Measurements from ENCODE around the gene TMEM119.

TMEM119 gene

GRCh38 chr12:108630481-108631207 is 32.8 kb upstream of the TMEM119 start:
- TF ChIP-seq CTCF (IDR thresholded peaks at IDR 0.05; ENCODE audit: insufficient read depth, missing control alignments) = no peak
- no peak for FAIRE-seq
- no peak for DNase-seq (ENCODE audit: insufficient read length, low spot score)

GRCh38 chr12:108629824-108630476 is 32.1 kb upstream of the TMEM119 start:
- FAIRE-seq (no peak), DNase-seq (ENCODE audit: insufficient read length, low spot score) (no peak)
- no peak for TF ChIP-seq CTCF (IDR thresholded peaks at IDR 0.05; ENCODE audit: insufficient read depth, missing control alignments)

GRCh38 chr12:108629151-108629550 is 31.3 kb upstream of the TMEM119 start:
- no peak for FAIRE-seq
- DNase-seq (ENCODE audit: insufficient read length, low spot score) = no peak
- TF ChIP-seq CTCF (IDR thresholded peaks at IDR 0.05; ENCODE audit: insufficient read depth, missing control alignments) = no peak

GRCh38 chr12:108627134-108627920 is 29.4 kb upstream of the TMEM119 start:
- DNase-seq (ENCODE audit: insufficient read length, low spot score) (no peak), FAIRE-seq (no peak)
- TF ChIP-seq CTCF (IDR thresholded peaks at IDR 0.05; ENCODE audit: insufficient read depth, missing control alignments) = no peak

GRCh38 chr12:108625228-108625627 is 27.3 kb upstream of the TMEM119 start:
- DNase-seq (ENCODE audit: insufficient read length, low spot score) (no peak), FAIRE-seq (no peak)
- TF ChIP-seq CTCF (IDR thresholded peaks at IDR 0.05; ENCODE audit: insufficient read depth, missing control alignments) = no peak

GRCh38 chr12:108623577-108623976 is 25.7 kb upstream of the TMEM119 start:
- no peak for DNase-seq (ENCODE audit: insufficient read length, low spot score)
- TF ChIP-seq CTCF (IDR thresholded peaks at IDR 0.05; ENCODE audit: insufficient read depth, missing control alignments) = no peak
- FAIRE-seq = no peak
